ENCODE data around the gene RAMP1.

Gene RAMP1

GRCh38 chr2:237927986-237928385, 68.6 kb downstream of the RAMP1 start:
- H3K79me2 ChIP-seq (ENCODE audit: insufficient read depth, low read length), result no peaks in the 10 kb centered on the region

DNA sequence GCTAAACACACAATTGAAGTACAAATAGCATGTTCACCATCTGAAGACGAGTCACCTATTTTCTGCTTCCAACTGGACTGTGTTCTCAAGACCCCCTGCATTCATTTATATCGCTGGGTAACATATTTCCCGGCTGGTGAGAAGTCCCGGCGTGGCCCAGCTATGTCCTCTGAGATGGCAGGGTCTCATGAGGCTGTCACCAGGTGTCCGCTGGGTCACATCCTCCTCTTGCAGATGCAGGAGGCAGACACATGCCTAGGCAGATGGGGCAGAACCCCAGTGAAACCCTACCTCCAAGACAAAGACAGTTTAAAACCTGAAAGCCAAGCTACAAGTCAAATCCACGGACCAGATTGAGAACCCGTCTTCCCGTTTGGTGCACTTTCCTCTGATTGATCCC, 70.6 kb downstream of the RAMP1 start:
- no peak overlapping the region for H3K4me2 ChIP-seq (ENCODE audit: low read depth, low read length, poor library complexity, severe bottlenecking)
- no peak overlapping the region for H3K9ac ChIP-seq (ENCODE audit: low read depth, low read length, poor library complexity, severe bottlenecking)
- no peaks in the 10 kb centered on the region for H3K27me3 ChIP-seq (ENCODE audit: insufficient read depth, low read length, poor library complexity, severe bottlenecking)
- H3F3A ChIP-seq (ENCODE audit: low read depth), result no peaks in the 10 kb centered on the region
- TF ChIP-seq CTCF (conservative IDR thresholded peaks at IDR 0.05; ENCODE audit: low read length), result no peak
- TF ChIP-seq EZH2phosphoT487 (IDR thresholded peaks at IDR 0.05; ENCODE audit: borderline replicate concordance), result no peak
- H3K9me3 ChIP-seq (ENCODE audit: insufficient read depth, low read depth, low read length), result peaks cover 5% of the 10 kb centered on the region; the same call in 1 of the 2 replicates
- no peak overlapping the region for H3K4me3 ChIP-seq (ENCODE audit: low read length, poor library complexity, severe bottlenecking)
- no peak overlapping the region for H2AFZ ChIP-seq (ENCODE audit: low read length)
- no peaks in the 10 kb centered on the region for H4K20me1 ChIP-seq (ENCODE audit: insufficient read depth, low read length, poor library complexity, severe bottlenecking)
- no peaks in the 10 kb centered on the region for H3K79me2 ChIP-seq (ENCODE audit: insufficient read depth, low read length)
- H3K9me2 ChIP-seq (replicated peaks; ENCODE audit: low read depth, low read length), result no peaks in the 10 kb centered on the region
- no peaks in the 10 kb centered on the region for H3K4me1 ChIP-seq (ENCODE audit: insufficient read depth, low read length, poor library complexity, severe bottlenecking)
- H3K36me3 ChIP-seq (ENCODE audit: insufficient read depth, low read length), result no peaks in the 10 kb centered on the region

More at GRCh38 chr2:237927986-237928385, 68.6 kb downstream of the RAMP1 start:
- Histone ChIP-seq H3K36me3 (ENCODE audit: insufficient read depth, low read length) (no peaks in the 10 kb centered on the region), H3K4me1 (ENCODE audit: insufficient read depth, low read length, poor library complexity, severe bottlenecking) (no peaks in the 10 kb centered on the region), H4K20me1 (ENCODE audit: insufficient read depth, low read length, poor library complexity, severe bottlenecking) (no peaks in the 10 kb centered on the region), H3K9me2 (replicated peaks; ENCODE audit: low read depth, low read length) (no peaks in the 10 kb centered on the region), H3F3A (ENCODE audit: low read depth) (no peaks in the 10 kb centered on the region), H3K4me2 (ENCODE audit: low read depth, low read length, poor library complexity, severe bottlenecking) (no peak overlapping the region), H2AFZ (ENCODE audit: low read length) (no peak overlapping the region), H3K4me3 (ENCODE audit: low read length, poor library complexity, severe bottlenecking) (no peak overlapping the region), H3K9ac (ENCODE audit: low read depth, low read length, poor library complexity, severe bottlenecking) (no peak overlapping the region), H3K27me3 (ENCODE audit: insufficient read depth, low read length, poor library complexity, severe bottlenecking) (no peaks in the 10 kb centered on the region), H3K9me3 (ENCODE audit: insufficient read depth, low read depth, low read length) (peaks cover 5% of the 10 kb centered on the region; the same call in 1 of the 2 replicates)
- TF ChIP-seq EZH2phosphoT487 (IDR thresholded peaks at IDR 0.05; ENCODE audit: borderline replicate concordance) (no peak), CTCF (conservative IDR thresholded peaks at IDR 0.05; ENCODE audit: low read length) (no peak)

DNA sequence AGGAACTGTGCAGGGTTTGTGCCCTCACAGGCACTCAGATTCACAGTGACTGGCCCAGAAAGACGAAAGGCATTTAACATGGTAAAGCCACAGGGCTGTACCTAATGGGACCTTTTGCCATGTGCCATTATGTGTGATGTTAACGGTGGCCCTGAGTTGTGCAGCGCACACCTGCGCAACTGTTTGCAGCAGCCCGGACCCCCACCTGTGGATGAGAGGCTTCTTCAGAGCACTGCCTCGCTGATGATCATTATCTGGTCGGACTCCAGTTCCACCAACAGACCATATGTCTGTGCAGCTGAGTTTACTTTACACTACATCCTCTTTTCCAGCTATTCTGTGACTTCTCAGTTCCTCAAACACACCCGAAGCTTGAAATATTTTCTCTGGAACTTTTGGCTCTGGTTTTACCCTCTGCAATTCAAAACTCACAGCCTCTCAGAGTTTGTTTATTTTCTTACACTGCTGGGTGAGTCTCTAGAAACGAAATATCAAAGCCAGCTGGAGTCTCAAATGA, 71.8 kb downstream of the RAMP1 start:
- Histone ChIP-seq H3K9me2 (replicated peaks; ENCODE audit: low read depth, low read length) (no peaks in the 10 kb centered on the region), H3K36me3 (ENCODE audit: insufficient read depth, low read length) (no peaks in the 10 kb centered on the region), H3F3A (ENCODE audit: low read depth) (no peaks in the 10 kb centered on the region), H3K79me2 (ENCODE audit: insufficient read depth, low read length) (no peaks in the 10 kb centered on the region), H3K4me2 (ENCODE audit: low read depth, low read length, poor library complexity, severe bottlenecking) (no peak overlapping the region), H3K27me3 (ENCODE audit: insufficient read depth, low read length, poor library complexity, severe bottlenecking) (no peaks in the 10 kb centered on the region), H3K4me3 (ENCODE audit: low read length, poor library complexity, severe bottlenecking) (no peak overlapping the region), H3K9me3 (ENCODE audit: insufficient read depth, low read depth, low read length) (peaks cover 5% of the 10 kb centered on the region; the same call in 1 of the 2 replicates), H3K9ac (ENCODE audit: low read depth, low read length, poor library complexity, severe bottlenecking) (no peak overlapping the region), H3K4me1 (ENCODE audit: insufficient read depth, low read length, poor library complexity, severe bottlenecking) (peaks cover 8% of the 10 kb centered on the region), H4K20me1 (ENCODE audit: insufficient read depth, low read length, poor library complexity, severe bottlenecking) (no peaks in the 10 kb centered on the region), H2AFZ (ENCODE audit: low read length) (no peak overlapping the region)
- TF ChIP-seq CTCF (conservative IDR thresholded peaks at IDR 0.05; ENCODE audit: low read length), result no peak
- no peak for TF ChIP-seq EZH2phosphoT487 (IDR thresholded peaks at IDR 0.05; ENCODE audit: borderline replicate concordance)
